HG03558 (cell line): ENCODE measurements around the gene GON4L.
"Not testable (repeated sequence)": the region's sequence is repeated elsewhere in the genome, so short reads cannot be mapped to it uniquely, and the experiment has no call there.

Experiments
- ATAC-seq: cut with Tn5 transposase; IDR thresholded peaks from one replicate; pipeline ENCODE4 v1.9.1; 2021; ENCODE audit warnings: moderate number of reproducible peaks; ENCODE audit not compliant: unreplicated experiment; ENCODE audit errors: extremely low read depth

Gene GON4L

DNA sequence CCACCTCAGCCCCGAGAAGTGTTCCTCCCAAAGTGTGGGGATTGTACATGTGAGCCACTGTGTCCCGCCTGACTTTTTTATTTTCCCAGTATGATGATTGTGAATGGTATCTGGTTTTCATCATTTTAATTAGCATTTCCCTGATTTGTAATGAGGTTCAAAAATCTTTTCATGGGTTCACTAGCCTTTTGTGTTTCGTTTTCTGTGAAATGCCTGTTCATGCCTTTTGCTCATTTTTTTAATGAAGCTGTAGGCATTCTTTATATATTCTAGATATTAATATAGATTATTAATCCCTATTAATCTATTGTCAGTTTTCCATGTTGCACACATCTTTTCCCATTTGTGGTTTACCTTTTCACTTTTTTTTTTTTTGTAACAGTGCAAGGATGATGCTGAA, 147.6 kb downstream of the GON4L start:
- ATAC-seq: no peak

DNA sequence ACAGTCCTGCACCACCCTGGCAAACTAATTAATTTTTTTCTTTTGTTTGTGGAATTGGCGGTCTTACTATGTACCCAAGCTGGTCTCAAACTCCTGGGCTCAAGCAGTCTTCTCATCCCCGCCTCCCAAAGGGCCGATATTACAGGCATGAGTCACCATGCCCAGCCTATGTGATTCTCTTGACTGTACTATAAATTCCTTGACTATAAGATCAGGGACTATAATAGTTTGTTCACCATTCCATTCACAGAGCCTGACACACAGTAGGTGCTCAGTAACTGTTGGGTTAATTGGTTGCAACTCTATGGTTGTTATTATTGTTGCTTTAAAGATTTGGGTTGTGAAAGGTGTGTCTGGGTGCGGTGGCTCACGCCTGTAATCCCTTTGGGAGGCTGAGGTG, 150.9 kb downstream of the GON4L start:
- no peak for ATAC-seq

DNA sequence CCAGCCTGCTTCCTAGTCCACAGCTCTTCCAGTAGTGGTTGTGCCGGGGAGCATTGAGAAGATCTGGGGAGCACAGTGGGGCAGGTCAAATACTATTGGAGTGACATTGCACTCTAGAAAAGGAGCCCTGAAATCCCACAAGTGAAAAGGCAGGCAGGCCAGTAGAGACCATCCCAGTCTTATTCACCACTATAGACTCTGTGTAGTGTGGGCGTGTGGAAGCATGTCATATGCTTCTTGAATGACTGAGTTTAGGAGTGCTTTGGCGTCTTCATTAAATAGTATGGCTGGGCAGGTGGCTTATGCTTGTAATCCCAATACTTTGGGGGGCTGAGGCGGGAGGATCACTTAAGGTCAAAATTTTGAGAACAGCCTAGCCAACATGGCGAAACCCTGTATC, 152.6 kb downstream of the GON4L start:
- not testable (repeated sequence) for ATAC-seq

DNA sequence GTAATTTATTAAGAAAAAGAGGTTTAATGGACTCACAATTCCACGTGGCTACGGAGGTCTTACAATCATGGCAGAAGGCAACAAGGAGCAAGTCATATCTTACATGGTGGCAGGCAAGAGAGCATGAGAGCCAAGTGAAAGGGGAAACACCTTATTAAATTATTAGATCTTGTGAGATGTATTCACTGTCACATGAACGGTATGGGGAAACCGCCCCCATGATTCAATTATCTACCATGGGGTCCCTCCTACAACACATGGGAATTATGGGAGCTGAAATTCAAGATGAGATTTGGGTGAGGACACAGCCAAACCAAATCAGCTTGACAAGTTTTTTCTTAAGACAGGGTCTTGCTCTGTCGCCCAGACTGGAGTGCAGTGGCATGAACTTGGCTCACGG, 153.8 kb downstream of the GON4L start:
- ATAC-seq: no peak

DNA sequence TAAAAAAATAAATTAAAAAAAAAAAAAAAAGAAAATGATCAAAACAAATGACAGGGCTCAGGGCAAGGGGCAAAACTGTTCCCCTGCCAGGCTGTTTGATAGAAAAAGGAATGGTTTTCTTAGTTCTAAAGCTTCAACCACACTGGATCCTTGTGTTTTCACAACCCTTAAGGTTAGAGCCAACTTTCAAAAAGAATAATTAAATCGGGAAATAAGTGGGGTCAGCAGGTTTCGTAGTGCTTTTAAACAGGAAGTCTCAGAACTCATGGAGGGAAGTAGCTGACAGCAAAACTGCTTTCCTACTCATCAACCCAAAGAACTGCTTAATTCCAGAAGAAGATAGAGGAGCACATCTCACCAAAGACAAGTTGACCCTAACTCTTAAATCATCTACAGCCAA, 155.3 kb downstream of the GON4L start:
- not testable (repeated sequence) for ATAC-seq
